SKM-1 (cell line): Measurements from ENCODE around the gene PAPSS1.
"Not testable (repeated sequence)": the region's sequence is repeated elsewhere in the genome, so short reads cannot be mapped to it uniquely, and the experiment has no call there.

Experiments used
- DNase-seq: peaks from one replicate; lab custom pipeline; 2025; ENCODE audit not compliant: unreplicated experiment; lab: John Stamatoyannopoulos, UW

PAPSS1 gene

GRCh38 chr4:107726131-107726925 is 6.3 kb upstream of the PAPSS1 start:
- DNase-seq: not testable (repeated sequence)

- no peak for DNase-seq
Observed at GRCh38 chr4:107725281-107725859, 5.3 kb upstream of the PAPSS1 start.

DNA sequence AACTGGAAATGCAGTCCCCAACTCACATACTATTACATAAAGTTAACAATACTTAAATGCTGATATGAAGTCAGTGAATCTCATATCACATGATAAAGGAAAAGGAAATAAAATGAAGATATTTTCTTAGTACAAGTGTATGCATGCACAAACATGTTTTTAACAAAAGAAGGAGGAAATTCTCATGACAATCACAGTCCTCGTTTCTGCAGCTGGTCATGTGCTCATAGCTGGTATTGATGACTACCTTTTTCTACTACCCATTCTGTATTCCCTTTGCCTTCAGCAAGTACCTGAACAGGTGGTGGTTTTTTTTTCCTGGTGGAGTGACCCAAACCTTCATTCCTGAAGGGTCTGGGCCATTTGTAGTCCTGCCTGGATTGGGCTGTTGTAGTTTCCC is 3.3 kb upstream of the PAPSS1 start:
- DNase-seq: not testable (repeated sequence)

GRCh38 chr4:107721436-107722100 is 1.5 kb upstream of the PAPSS1 start:
- DNase-seq: no peak

DNA sequence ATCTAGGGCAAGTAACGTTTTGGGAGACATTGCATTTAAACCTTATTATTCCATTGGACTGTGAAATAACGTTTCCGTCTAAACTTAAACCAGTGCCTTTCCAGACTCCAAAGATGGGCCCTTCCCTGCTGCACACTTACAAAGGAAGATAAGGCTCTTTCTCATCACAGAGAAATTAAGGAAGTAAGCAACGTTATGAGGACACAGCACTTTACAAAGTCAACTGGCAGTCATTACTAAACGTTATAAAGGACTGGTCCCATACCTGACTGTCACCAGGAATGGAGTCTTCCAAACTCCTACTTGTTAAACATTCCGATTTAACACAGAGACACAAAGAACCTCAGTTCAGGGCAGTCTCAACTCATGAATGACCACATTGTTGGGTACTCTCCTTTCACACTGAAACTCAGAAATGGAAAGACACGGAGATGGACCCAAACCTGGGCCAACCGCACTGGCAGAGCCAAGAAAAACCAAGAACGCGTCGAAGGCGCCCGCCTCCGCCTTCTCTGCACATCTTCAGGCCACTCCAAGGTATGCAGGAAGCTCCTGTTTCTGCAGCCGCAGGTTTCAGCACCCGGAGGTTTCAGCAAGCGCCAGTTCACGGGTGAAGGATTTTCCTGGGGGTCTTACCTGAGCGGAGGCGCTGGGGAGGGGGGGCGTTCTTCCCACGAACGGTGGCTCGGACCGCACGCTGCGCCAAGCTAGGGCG is 670 bp downstream of the PAPSS1 start:
- DNase-seq: peak; percentile 44

DNA sequence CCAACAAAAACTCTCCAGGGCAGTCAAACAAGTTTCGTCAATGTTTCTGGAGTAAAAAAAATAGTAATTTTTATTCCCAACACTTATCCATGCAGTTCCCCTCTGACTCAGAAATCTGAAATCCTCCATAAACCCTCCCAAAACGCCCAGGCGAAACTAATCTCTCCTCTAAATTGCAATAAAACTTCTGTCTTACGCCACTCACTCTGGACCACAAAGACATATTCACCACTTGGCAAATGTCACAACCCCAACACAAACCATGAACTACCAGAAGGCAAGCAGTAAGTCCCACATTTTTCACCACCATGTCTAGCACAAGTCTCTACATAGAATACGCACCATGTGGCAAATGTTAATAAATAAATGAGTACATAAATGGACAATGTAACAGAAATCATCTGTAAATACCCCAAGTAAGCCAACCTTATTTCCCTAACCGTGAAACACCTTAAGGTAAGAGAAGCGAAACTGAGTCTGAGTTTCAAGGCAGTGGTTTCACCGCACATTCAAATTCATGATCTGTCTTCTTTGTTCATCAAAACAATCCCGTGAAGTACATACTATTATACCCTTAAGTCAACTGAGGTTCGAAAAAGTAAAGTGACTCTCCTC is 1.6 kb downstream of the PAPSS1 start:
- no peak for DNase-seq

DNA sequence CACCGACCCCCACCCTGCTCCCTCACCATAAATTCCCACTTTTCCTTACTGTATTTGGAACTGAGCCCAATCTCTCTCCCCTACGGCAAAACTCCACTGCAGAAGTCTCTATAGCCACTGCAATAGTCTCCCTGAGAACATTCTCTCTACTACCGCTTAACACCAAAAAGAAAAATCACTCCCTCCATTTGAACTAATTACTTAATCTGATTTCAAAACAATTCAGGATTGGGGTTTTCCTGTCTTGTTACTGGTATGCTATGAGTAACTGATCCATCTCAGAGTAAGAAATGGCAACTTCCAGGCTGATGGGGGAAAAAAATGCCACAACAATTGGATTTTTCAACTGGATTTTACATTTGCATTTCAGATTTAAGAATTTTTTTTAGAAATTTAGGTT is 5.8 kb downstream of the PAPSS1 start:
- no peak for DNase-seq

GRCh38 chr4:107712236-107712635 is 7.8 kb downstream of the PAPSS1 start:
- DNase-seq: no peak

DNA sequence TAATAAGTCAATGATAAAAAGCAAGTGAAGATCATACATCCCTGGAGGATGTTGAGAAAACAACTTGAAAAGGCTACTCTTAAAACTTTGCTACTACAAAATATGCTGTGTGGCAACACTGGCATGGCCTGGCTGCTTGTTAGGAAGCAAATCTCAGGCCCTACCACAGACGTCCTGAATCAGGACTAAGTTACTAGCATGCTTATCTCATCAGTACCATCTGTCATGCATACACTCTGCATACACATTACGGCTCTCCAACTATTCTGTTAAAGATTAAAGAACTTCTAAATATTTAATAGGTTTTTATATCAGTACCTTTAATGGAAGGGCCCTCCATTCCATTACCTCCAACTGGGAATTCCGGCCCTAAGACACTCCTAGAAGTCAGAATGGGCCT is 8.2 kb downstream of the PAPSS1 start:
- no peak for DNase-seq

DNA sequence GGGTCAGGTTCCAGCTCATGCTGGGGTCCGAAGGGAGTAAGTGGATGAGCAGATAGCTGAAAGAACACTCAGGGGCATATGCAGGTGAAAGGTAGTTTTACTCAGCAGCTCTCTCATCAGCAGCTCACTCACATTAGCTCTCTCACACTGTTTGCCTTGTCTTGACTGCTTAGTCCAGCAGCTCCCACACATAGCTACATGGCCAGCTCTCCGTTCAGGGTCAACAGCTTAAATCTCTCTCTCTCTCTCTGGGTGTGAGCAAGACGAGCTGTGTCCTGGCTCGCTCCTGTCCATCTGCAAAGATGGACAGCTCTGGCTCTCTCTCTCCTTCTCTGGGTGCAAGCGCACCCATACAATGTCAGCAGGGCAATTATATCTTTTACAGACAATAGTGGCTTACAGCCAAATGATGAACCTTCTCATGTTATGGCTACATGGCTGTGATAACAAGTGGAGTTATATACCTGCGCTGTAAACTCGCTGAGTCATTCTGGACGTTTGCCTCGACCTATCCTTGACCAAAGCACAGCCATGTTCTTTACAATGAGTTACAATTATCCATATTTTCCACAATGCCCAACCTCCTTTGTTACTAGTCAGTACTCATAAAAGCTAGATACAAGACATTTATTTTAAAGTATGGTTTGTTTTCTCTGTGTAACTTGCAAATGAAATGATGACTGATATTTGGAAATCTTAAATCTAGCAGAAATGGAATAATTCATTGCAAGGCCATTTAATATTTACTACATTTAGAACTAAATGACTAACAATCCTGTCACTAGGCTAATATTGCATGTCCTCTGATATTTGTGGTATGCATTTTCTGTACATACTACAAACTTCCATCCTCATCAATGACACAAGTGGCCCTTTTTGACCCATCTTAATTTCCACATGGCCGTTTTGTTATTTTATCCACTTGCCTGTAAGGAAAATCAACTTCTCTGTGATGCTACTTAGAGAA is 9.3 kb downstream of the PAPSS1 start:
- DNase-seq: no peak

DNA sequence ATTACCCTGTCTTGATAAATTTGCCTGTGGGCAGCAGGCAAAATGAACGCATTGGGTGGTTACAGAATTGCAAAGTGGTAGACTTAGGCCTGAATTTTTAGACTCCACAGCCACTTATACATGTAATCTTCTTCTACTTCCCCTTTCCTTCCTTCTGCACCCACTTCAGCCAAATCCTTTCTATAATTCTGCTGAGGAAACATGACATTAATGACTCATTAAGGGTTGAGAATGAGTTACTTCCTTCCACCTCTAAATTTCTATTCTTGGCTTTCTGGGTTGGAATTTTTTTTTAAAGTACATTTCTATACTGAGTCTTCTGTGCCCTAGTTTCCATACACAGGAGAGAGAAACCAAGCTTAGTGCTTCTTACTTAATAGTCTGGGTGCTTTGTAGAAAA is 10.1 kb downstream of the PAPSS1 start:
- peak; percentile 84 for DNase-seq

DNA sequence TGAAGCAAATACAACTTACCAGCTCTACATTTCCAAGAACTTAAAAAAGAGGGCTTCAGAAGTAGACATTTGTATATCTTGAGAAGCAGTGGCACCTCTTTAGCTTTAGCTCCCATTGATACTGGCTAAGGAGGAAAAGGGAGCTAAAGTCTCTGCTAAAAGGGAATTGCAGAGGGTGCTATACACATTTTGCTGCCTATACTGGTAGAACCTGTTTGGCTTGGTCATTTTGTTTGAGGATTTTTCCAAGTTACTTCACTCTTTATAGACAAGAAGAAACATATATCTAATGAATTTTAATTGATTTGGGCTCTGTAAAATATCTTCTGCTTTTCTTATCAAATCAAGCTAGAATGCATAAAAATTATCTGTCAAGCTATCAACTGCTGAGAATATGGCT is 11.8 kb downstream of the PAPSS1 start:
- DNase-seq: no peak

GRCh38 chr4:107705742-107706556 is 14.1 kb downstream of the PAPSS1 start:
- no peak for DNase-seq

- DNase-seq: no peak
Observed at GRCh38 chr4:107701565-107701964, 18.5 kb downstream of the PAPSS1 start.

- DNase-seq: no peak
Observed at GRCh38 chr4:107699466-107700206, 20.4 kb downstream of the PAPSS1 start.

DNA sequence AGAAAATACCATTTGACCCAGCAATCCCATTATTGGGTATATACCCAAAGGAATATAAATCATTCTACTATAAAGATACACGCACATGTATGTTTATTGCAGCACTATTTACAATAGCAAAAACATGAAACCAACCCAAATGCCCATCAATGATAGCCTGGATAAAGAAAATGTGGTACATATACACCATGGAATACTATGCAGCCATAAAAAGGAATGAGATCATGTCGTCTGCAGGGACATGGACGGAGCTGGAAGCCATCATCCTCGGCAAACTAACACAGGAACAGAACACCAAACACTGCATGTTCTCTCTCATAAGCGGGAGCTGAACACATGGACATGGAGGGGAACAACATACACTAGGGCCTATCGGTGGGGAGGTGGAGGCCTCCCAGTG is 23.8 kb downstream of the PAPSS1 start:
- not testable (repeated sequence) for DNase-seq

GRCh38 chr4:107693132-107693531 is 26.9 kb downstream of the PAPSS1 start:
- DNase-seq: peak; percentile 7

DNA sequence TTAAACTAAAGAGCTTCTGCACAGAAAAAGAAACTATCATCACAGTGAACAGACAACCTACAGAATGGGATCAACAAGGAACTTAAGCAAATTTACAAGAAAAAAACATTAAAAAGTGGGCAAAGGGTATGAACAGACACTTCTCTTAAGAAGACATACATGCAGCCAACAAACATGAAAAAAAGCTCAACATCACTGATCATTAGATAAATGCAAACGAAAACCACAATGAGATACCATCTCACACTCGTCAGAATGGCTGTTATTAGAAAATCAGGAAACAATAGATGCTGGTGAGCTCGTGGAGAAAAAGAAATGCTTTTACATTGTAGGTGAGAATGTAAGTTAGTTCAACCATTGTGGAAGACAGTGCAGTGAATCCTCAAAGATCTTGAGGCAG is 27.8 kb downstream of the PAPSS1 start:
- no peak for DNase-seq
